ENCODE results near the gene SNAPC2.

GRCh38 chr19:7877249-7877836 lies 42.8 kb upstream of the SNAPC2 start:
- TF ChIP-seq, protein P1, sequence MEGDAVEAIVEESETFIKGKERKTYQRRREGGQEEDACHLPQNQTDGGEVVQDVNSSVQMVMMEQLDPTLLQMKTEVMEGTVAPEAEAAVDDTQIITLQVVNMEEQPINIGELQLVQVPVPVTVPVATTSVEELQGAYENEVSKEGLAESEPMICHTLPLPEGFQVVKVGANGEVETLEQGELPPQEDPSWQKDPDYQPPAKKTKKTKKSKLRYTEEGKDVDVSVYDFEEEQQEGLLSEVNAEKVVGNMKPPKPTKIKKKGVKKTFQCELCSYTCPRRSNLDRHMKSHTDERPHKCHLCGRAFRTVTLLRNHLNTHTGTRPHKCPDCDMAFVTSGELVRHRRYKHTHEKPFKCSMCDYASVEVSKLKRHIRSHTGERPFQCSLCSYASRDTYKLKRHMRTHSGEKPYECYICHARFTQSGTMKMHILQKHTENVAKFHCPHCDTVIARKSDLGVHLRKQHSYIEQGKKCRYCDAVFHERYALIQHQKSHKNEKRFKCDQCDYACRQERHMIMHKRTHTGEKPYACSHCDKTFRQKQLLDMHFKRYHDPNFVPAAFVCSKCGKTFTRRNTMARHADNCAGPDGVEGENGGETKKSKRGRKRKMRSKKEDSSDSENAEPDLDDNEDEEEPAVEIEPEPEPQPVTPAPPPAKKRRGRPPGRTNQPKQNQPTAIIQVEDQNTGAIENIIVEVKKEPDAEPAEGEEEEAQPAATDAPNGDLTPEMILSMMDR (IDR thresholded peaks at IDR 0.05): no peak
- no peak for TF ChIP-seq POLR2A (IDR thresholded peaks at IDR 0.05)

All from adrenal gland (tissue), 5 donors.